Erythroblast (primary cell): ENCODE results near the gene SLC26A5.

ENCODE experiments used
- GATA1 ChIP-seq: IDR thresholded peaks from 2 replicates; pipeline ENCODE4 v1.6.1; 2011; ENCODE audit warnings: low read depth, mild to moderate bottlenecking, control low read depth, low read length, moderate library complexity
- POLR2A ChIP-seq: IDR thresholded peaks from 2 replicates; pipeline ENCODE4 v1.6.1; 2011; ENCODE audit warnings: mild to moderate bottlenecking, low read length

DNA sequence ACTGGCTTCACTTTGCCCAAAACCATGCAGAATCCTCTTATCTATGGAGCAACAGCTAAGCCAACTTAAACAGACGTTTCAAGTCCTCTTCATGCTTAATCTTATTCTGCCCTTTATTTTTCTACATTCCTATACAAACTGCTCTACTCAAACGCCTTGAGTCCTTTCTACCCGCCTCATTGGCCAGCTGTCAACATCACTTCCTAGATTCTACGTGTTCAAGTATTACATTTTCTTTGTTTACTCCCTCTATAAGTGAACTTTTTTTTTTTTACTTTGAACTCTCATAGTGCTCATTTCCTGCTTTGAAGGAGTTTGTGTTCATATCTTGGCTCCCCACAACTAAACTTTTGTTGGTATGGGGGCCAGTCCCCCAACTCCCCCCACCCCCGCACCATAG, 28.9 kb upstream of the SLC26A5 start:
- TF ChIP-seq POLR2A = no peak
- no peak for TF ChIP-seq GATA1
